ENCODE measurements around the gene AAGAB. TPM values are rescaled to one million over a fixed set of nuclear protein-coding genes. Genes with fewer than 3 reads are reported as not detected.

AAGAB gene
- total RNA-seq, 1 donor from 2014 or later, result 68.0 TPM

DNA sequence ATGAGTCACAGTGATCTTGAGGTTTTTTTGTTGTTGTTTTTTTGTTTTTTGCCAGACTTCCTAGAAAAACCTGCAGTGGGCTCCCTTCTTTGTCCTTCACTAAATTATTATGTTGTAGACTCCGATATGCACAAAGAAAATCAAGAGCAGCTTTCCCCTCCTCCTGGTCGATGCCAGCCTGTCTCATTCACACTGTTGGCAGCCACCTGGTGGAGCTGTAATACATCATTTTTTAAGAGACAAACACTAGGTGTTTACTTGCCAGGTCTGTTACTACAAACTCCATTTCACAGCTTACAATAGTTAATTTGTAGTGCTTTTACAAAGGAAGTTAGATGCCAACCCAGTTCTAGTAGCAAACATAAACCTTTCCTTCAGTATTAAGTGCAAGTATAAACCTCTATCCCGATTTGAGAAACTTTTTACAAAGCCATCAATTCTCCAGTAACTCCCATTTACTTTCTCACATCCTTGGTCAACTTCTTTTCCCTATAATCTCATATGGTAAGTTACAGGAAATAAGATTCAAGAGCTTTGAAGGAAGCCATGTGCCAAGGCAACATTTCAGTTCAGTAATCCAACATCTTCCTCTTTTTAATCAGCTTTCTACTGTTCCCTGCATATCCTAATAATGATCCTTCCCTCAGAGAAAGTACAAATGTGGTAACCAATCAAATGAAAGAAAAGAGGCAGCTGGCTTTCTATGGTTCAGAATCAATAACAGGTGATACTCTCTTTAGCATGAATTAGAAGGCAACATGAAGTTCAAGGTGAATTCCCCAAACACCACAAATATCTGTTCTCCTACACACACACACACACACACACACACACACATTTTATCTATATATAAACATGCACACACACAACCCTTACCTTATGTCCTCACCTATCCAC lies 14.0 kb downstream of the AAGAB start:
- DNase-seq (ENCODE audit: low spot score), result no peak
- Histone ChIP-seq H3K4me1 (peaks cover 17% of the 10 kb centered on the region), H4K20me1 (ENCODE audit: low read depth) (peaks cover 22% of the 10 kb centered on the region), H3K4me2 (no peak overlapping the region), H3K27ac (no peak overlapping the region), H3K36me3 (no peaks in the 10 kb centered on the region), H2AFZ (replicated peaks) (no peak overlapping the region), H3K4me3 (no peak overlapping the region), H3K9ac (no peak overlapping the region), H3K79me2 (ENCODE audit: low read depth) (peaks cover 77% of the 10 kb centered on the region), H3K27me3 (no peaks in the 10 kb centered on the region), H3F3A (ENCODE audit: low read depth) (peaks cover 7% of the 10 kb centered on the region), H3K9me3 (ENCODE audit: low read depth) (no peaks in the 10 kb centered on the region)
- Mint-ChIP-seq H3K36me3 (peaks cover 8% of the 10 kb centered on the region), H3K4me3 (no peak overlapping the region), H3K27ac (no peak overlapping the region), H3K9me3 (no peaks in the 10 kb centered on the region), H3K27me3 (ENCODE audit: insufficient read depth, low read depth) (no peaks in the 10 kb centered on the region), H3K4me1 (peaks cover 13% of the 10 kb centered on the region)
- TF ChIP-seq EZH2phosphoT487 (IDR thresholded peaks at IDR 0.05) (no peak), EZH2 (IDR thresholded peaks at IDR 0.05) (no peak)
- TF ChIP-seq, protein P1, sequence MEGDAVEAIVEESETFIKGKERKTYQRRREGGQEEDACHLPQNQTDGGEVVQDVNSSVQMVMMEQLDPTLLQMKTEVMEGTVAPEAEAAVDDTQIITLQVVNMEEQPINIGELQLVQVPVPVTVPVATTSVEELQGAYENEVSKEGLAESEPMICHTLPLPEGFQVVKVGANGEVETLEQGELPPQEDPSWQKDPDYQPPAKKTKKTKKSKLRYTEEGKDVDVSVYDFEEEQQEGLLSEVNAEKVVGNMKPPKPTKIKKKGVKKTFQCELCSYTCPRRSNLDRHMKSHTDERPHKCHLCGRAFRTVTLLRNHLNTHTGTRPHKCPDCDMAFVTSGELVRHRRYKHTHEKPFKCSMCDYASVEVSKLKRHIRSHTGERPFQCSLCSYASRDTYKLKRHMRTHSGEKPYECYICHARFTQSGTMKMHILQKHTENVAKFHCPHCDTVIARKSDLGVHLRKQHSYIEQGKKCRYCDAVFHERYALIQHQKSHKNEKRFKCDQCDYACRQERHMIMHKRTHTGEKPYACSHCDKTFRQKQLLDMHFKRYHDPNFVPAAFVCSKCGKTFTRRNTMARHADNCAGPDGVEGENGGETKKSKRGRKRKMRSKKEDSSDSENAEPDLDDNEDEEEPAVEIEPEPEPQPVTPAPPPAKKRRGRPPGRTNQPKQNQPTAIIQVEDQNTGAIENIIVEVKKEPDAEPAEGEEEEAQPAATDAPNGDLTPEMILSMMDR (IDR thresholded peaks at IDR 0.05), result peak; percentile 44

DNA sequence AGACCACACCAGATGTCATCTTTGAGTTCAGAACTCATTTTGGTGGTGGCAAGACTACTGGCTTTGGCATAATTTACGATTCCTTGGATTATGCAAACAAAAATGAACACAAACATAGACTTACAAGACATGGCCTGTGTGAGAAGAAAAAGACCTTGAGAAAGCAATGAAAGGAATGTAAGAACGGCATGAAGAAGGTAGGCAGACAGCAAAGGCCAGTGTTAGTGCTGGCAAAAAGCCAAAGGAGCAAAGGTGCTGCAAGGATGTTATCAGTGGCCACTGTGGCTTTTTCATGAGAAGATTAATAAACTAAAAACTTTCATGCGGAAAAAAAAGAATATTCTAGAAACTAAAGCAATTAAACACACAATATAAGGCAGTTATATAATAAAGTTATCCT lies 21.9 kb downstream of the AAGAB start:
- no peaks in the 10 kb centered on the region for H3K27me3 Mint-ChIP-seq (ENCODE audit: insufficient read depth, low read depth)
- no peak for DNase-seq (ENCODE audit: low spot score)
- H3K4me1 ChIP-seq, result no peaks in the 10 kb centered on the region
- no peaks in the 10 kb centered on the region for H3K4me1 Mint-ChIP-seq
- H3F3A ChIP-seq (ENCODE audit: low read depth), result peaks cover 3% of the 10 kb centered on the region
- TF ChIP-seq EZH2 (IDR thresholded peaks at IDR 0.05) (no peak), EZH2phosphoT487 (IDR thresholded peaks at IDR 0.05) (no peak)
- TF ChIP-seq, protein P1 (IDR thresholded peaks at IDR 0.05), result no peak
- H3K79me2 ChIP-seq (ENCODE audit: low read depth), result peaks cover 10% of the 10 kb centered on the region
- H3K9me3 ChIP-seq (ENCODE audit: low read depth), result no peaks in the 10 kb centered on the region
- H2AFZ ChIP-seq (replicated peaks), result no peak overlapping the region
- no peak overlapping the region for H3K27ac ChIP-seq
- no peak overlapping the region for H3K4me3 ChIP-seq
- peaks cover 1% of the 10 kb centered on the region for H4K20me1 ChIP-seq (ENCODE audit: low read depth)
- H3K36me3 ChIP-seq, result peaks cover 7% of the 10 kb centered on the region
- H3K4me3 Mint-ChIP-seq, result no peak overlapping the region
- no peak overlapping the region for H3K4me2 ChIP-seq
- H3K36me3 Mint-ChIP-seq, result peaks cover 22% of the 10 kb centered on the region
- no peak overlapping the region for H3K27ac Mint-ChIP-seq
- H3K27me3 ChIP-seq, result no peaks in the 10 kb centered on the region
- no peak overlapping the region for H3K9ac ChIP-seq
- no peaks in the 10 kb centered on the region for H3K9me3 Mint-ChIP-seq

DNA sequence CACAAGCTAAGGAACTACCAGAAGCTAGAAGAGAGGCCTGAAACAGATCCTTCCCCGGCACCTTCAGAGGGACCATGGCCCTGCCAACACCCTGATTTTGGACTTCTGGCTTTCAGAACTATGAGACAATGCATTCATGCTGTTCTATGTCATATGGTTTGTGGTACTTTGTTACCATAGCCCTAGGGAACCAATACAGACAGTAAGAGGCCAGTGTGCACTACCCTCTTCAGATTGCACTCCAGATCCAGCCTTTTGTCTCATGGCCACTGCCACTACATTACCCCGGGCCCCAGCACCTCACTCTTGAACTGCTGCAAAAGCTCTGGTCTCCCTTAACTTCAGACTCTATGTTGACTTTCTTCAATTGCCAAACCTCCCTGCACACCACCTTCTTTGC lies 24.0 kb downstream of the AAGAB start:
- Histone ChIP-seq H3K27ac (no peak overlapping the region), H2AFZ (replicated peaks) (no peak overlapping the region)
- peaks cover 22% of the 10 kb centered on the region for H3K36me3 Mint-ChIP-seq

More for the DNA sequence above, 24.0 kb downstream of the AAGAB start:
- H3K4me3 Mint-ChIP-seq, result no peak overlapping the region
- Histone ChIP-seq H3F3A (ENCODE audit: low read depth) (peaks cover 4% of the 10 kb centered on the region), H4K20me1 (ENCODE audit: low read depth) (peaks cover 5% of the 10 kb centered on the region), H3K79me2 (ENCODE audit: low read depth) (no peaks in the 10 kb centered on the region), H3K4me2 (no peak overlapping the region), H3K27me3 (no peaks in the 10 kb centered on the region), H3K9ac (no peak overlapping the region), H3K36me3 (peaks cover 13% of the 10 kb centered on the region), H3K4me3 (no peak overlapping the region), H3K9me3 (ENCODE audit: low read depth) (no peaks in the 10 kb centered on the region), H3K4me1 (no peaks in the 10 kb centered on the region)
- TF ChIP-seq EZH2 (IDR thresholded peaks at IDR 0.05) (no peak), EZH2phosphoT487 (IDR thresholded peaks at IDR 0.05) (no peak)
- TF ChIP-seq, protein P1 (IDR thresholded peaks at IDR 0.05), result no peak
- no peak overlapping the region for H3K27ac Mint-ChIP-seq
- H3K4me1 Mint-ChIP-seq, result no peaks in the 10 kb centered on the region
- no peaks in the 10 kb centered on the region for H3K9me3 Mint-ChIP-seq
- no peaks in the 10 kb centered on the region for H3K27me3 Mint-ChIP-seq (ENCODE audit: insufficient read depth, low read depth)
- no peak for DNase-seq (ENCODE audit: low spot score)
